Caki2 (cell line): ENCODE measurements around the gene ABAT. TPM values are rescaled to one million over a fixed set of nuclear protein-coding genes. Genes with fewer than 3 reads are reported as not detected.
"Not testable (repeated sequence)": the region's sequence is repeated elsewhere in the genome, so short reads cannot be mapped to it uniquely, and the experiment has no call there.

ENCODE experiments used
- DNase-seq: peaks from one replicate; pipeline ENCODE4 v3.0.0-alpha.2; 2015; ENCODE audit warnings: low read depth
- in situ Hi-C: cut with HindIII; loops from 2 replicates; pipeline ENCODE4 v1.10.0; 2016; ENCODE audit warnings: low sequenced_read_pairs, low pct_unique_long_range_greater_than_20kb, mixed read lengths
- total RNA-seq: library from RNA; depleted of rRNA; stranded (reverse); fragments of >200 nt; shearing (Covaris generic); gene quantifications from 2 replicates; pipeline ENCODE4 v1.2.3, GENCODE V29; 2014; ENCODE audit warnings: low replicate concordance

Gene ABAT
- total RNA-seq, 1 experiment from 2014 or later: 0.24 TPM

DNA sequence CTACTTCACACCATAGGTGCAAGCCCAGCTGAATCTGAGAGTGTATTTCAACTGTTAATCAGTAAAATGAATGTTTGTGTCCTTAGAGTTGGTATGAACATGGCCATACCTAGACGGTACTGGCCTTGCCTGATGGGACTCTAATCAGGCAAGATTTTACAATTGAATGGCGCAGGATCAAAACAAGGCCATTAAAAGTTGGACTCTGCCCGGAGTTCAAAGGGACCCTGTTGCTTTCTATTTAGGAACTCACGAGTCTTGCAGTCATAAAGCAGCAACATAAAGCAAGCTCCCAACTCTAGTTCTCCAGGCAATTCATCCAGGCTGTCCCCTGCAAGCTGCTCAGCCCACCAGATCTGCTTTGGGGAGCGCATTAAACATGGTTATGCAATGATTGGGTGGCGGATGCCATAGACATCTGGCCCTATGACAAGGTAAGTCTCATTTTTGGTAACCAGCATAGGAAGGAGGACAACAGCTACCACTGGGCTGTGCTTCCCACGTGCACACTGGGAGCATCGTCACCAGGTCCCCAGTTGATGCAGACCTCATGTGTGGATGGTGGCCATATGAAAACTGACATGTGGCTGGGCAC, 114.3 kb downstream of the ABAT start:
- no peak for DNase-seq
- in situ Hi-C loops: no loop called here

- in situ Hi-C loops: no loop called here
- no peak for DNase-seq
Observed at GRCh38 chr16:8795091-8795490, 120.7 kb downstream of the ABAT start.

- DNase-seq: no peak
- in situ Hi-C loops: no loop called here
Observed at GRCh38 chr16:8795818-8796217, 121.4 kb downstream of the ABAT start.

GRCh38 chr16:8796469-8797363, 122.3 kb downstream of the ABAT start:
- in situ Hi-C loops: no loop called here
- no peak for DNase-seq

DNA sequence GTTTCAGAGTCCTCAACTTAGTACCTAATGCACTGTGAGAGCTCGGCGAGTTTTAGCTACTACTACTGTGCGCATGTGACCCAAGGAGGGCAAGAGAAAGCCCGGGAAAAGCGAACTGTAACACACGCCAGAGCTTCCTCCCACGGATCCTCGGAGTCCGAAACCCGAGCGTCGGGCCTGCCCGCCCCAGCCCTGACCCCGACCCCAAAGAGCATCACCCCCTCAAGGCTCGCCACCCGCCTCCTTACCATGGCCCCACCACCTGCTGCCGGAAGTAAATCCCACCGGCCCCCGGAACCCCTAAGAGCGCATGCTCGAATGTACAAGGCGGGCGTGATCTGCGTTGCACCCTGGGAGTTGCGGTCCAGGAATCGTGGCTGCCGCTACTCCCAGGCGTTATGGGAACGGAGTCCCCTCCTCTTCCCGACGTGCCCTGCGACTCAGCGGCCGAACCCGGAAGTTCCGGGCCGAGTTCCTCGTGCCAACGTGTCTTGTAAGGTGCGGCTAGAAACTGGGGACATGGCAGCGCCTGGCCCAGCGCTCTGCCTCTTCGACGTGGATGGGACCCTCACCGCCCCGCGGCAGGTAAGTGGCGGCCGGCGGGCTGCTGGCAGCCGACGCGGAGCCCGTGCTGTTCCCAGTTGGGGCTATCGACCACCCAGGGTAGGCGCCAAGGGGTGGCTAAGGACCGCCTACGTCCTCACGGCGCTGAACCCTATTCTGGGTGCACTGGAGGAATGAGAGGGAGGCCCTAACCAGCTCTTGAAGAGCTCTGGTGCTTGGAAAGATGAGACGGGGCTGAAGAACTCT, 123.2 kb downstream of the ABAT start, which contains the start of the genes PMM2 and TMEM186:
PMM2 (plus strand) TSS at position 476 of the 810 bp plus-strand sequence; CDS start at position 520, 44 bp downstream.
TMEM186 (minus strand) TSS at position 276 of the 810 bp plus-strand sequence; CDS start at position 251, 25 bp downstream.
- in situ Hi-C loops: no loop called here
- DNase-seq: peak; percentile 98

DNA sequence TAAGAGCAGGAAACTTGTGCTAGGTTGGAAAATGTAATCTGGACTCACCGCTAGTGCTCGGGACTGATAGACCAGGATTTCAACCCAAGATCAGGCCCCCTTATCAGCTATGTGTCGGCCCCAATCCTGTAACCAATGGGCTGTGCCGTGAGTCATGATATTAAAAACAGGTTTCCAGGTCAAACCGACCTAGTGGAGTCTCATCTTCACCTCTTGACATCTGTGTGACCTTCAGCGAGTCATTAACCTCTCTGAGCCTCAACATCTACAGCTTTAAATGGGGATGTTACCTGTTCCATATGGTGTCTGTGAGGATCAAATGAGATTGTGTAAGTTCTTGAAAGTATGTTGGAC, 123.7 kb downstream of the ABAT start:
- in situ Hi-C loops: no loop called here

DNA sequence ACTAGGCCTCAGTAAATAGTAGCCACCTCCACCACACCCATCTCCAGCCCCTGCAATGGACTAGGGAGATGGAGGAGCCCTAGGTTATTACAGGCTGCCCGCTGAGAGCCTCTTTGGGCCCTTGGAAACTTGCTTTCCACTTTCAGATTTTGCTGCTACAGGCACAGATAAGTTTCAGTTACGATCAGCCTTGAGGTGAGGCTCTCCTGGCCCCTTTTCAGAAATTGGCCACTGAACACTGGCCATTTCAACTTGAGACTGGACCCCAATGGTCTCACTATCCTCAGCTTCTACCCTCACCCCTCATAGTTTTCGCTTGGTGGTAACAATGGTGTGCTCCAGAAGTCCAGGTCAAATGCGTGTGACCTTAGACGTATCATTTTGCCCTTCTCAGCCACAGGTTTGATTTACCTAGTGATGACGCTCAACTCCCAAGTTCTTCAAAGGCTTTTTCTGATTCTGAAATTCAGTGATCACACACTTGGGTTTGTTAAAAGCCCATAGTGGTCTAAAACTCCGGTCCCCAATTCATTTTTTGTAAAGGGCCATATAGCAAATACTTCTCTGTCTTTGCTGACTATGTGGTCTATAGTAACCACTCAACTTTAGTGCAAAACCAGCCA, 124.2 kb downstream of the ABAT start:
- no peak for DNase-seq
- in situ Hi-C loops: no loop called here

More for the DNA sequence above, 123.7 kb downstream of the ABAT start:
- no peak for DNase-seq

DNA sequence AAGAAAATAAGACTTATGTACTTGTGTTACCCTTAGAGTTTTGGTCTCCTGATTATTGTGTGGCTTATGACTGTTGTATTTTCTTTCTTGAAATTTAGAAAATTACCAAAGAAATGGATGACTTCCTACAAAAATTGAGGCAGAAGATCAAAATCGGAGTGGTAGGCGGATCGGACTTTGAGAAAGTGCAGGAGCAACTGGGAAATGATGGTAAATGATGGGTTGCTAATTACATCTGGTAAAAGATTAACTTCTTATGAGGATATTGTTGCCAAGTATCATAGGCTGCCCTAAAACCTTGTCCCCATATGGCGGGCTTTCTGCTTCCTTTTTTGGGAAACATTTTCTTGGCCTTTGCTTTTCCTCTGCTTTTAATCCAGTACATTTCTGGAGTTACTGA, 127.3 kb downstream of the ABAT start:
- no peak for DNase-seq
- in situ Hi-C loops: loop anchor here (10.0 kb wide), 1 partner anchor 53 kb away; no protein-coding TSS in a partner anchor

DNA sequence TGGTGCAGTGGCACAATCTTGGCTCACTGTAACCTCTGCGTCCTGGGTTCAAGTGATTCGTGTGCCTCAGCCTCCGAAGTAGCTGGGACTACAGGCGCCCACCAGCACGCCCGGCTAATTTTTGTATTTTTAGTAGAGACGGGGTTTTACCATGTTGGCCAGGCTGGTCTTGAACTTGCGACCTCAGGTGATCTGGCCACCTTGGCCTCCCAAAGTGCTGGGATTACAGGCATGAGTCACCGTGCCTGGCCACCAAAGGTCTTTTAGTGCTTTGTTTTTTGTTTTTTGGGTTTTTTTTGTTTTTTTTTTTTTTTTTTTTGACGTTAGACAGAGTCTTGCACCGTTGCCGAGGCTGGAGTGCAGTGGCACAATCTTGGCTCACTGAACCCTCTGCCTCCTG, 129.3 kb downstream of the ABAT start:
- in situ Hi-C loops: loop anchor here (10.0 kb wide), 1 partner anchor 51 kb away; no protein-coding TSS in a partner anchor
- DNase-seq: not testable (repeated sequence)

DNA sequence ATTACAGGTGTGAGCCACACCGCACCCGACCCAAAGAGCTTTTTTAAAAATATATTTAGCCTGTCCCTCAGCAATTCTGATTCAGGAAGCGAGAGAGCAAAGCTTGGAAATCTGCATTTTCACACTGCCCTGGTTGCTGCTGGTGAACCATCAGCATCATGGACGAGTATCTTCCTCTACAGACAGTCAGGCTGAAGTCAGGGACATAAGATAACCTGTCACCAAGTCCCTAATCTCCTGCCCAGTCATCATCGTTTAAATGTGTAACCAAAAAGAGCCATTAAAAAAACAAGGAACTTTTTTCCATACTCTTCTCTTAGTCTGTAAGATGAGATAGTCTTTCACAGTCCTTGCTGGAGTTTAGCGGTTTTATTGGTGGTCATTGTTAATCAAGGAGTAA, 129.9 kb downstream of the ABAT start:
- in situ Hi-C loops: loop anchor here (10.0 kb wide), 1 partner anchor 50 kb away; no protein-coding TSS in a partner anchor
- no peak for DNase-seq

DNA sequence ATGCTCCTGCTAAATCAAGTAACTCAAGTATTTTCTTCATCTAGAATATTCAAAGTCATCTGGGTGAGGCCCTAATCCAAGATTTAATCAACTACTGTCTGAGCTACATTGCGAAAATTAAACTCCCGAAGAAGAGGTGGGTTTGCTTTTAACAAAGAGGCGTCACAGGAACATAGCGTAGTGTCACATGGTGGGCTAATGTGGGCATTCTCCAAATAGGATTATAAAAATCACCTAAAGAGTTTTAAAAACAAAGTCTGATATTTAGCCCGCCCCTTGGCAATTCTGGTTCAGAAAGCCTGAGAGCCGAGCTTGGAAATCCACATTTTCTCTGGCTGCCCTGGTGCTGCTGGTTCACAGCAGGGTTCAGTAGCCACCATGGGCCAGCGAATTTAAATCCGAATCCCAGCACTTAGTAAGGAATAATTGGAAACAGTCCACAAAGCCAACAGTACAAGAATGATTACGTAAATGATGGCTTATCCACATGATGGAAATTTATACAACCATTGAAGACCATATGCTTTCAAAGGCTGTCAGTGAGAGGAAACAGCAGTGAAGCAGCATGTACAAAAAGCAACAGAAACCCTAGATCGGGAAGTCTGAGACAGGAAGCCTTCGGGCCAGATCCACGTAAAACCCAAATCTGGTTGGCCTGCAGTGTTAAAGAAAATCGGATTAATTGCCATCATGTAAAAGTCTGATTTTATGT, 132.0 kb downstream of the ABAT start:
- DNase-seq: no peak
- in situ Hi-C loops: loop anchor here (10.0 kb wide), 1 partner anchor 48 kb away; no protein-coding TSS in a partner anchor

- in situ Hi-C loops: loop anchor here (10.0 kb wide), 1 partner anchor 48 kb away; no protein-coding TSS in a partner anchor
- DNase-seq: no peak
Observed at GRCh38 chr16:8807189-8807588, 132.8 kb downstream of the ABAT start.

DNA sequence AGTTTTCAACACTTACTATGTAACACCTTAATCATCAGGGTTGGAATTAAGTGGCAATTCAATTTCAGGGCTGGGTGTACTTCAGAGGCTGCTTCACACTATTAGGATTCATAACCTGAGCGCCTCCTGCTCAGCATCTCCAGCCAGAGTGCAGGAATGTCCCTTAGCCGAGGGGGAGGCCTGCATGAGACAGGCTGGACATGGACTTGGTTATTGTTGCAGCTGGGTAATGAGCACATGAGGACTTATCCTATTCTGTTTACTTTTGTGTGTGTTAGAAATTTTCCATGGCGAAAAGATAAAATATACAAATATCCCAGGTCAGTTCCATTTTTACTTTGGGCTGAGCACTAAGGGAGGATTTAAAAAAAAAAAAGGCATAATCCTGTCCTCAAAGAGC, 133.6 kb downstream of the ABAT start:
- DNase-seq: no peak
- in situ Hi-C loops: loop anchor here (10.0 kb wide), 1 partner anchor 47 kb away; no protein-coding TSS in a partner anchor

DNA sequence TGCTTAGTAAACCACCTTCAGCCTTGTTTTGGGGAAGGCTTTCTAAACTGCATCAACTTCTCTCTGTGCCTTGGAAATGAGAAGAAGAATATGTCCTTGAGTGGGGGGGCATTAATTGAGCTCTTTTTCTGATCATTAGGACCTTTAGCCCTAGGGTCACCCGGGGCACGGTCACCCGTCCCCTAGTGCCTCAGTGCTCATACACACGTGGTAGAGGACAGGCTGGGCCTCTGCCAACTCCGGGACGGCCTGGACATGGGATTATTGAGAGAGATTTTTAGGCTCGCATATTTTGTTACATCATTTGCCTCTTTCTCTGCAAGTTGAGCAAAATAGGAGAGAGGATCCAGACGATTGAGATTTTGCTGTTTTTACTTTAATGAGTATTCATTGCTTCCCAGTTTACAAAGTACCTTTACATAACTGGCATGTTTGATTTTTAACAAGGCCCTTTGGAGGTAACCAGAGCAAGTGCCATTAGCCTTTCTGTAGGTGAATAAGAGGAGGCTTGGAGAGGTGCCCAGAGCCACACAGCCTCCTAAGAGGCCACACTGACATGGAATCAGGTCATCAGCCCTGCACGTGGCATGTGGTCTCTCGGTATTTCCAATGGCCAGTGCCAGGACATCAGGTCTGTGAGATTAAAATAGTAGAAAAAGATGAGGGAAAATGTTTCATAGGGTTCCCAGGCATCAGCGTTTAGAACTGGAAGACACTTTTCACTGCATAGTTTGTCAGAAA, 134.4 kb downstream of the ABAT start:
- no peak for DNase-seq
- in situ Hi-C loops: loop anchor here (10.0 kb wide), 1 partner anchor 46 kb away; no protein-coding TSS in a partner anchor

- in situ Hi-C loops: no loop called here
Observed at GRCh38 chr16:8812162-8812843, 137.9 kb downstream of the ABAT start.

GRCh38 chr16:8814095-8814806, 139.8 kb downstream of the ABAT start:
- no peak for DNase-seq
- in situ Hi-C loops: no loop called here

More at GRCh38 chr16:8812162-8812843, 137.9 kb downstream of the ABAT start:
- DNase-seq: no peak
